ENCODE results near the gene PARD6B. TPM values are rescaled to one million over a fixed set of nuclear protein-coding genes. Genes with fewer than 3 reads are reported as not detected.

The PARD6B gene
- total RNA-seq, 3 donors from 2014 or later: 1.4 to 30.6 (median 13.4) TPM

GRCh38 chr20:50722424-50723155 lies 8.8 kb upstream of the PARD6B start:
- Histone ChIP-seq H3K4me1 (no peaks in the 10 kb centered on the region), H3K27ac (no peak overlapping the region), H3K9me3 (no peaks in the 10 kb centered on the region), H3K36me3 (no peaks in the 10 kb centered on the region), H3K27me3 (no peaks in the 10 kb centered on the region), H3K4me3 (no peak overlapping the region)
- intact Hi-C loops (cut with DNase I; ENCODE audit: low total_unique reads): no loop called here
- no peak for TF ChIP-seq CTCF (IDR thresholded peaks at IDR 0.05)
- no peak for TF ChIP-seq POLR2AphosphoS5 (IDR thresholded peaks at IDR 0.05)
- no peak for DNase-seq (ENCODE audit: low spot score in 2 of 2)

- Histone ChIP-seq H3K4me3 (no peak overlapping the region), H3K9me3 (no peaks in the 10 kb centered on the region), H3K27me3 (no peaks in the 10 kb centered on the region), H3K27ac (no peak overlapping the region), H3K4me1 (no peaks in the 10 kb centered on the region), H3K36me3 (no peaks in the 10 kb centered on the region)
- no peak for TF ChIP-seq POLR2A (IDR thresholded peaks at IDR 0.05)
- TF ChIP-seq CTCF (IDR thresholded peaks at IDR 0.05): no peak
- no peak for TF ChIP-seq POLR2AphosphoS5 (IDR thresholded peaks at IDR 0.05)
- no peak for DNase-seq (ENCODE audit: low spot score in 2 of 2)
- intact Hi-C loops (cut with DNase I; ENCODE audit: low total_unique reads): no loop called here
Observed at GRCh38 chr20:50723672-50724071, 7.7 kb upstream of the PARD6B start.

GRCh38 chr20:50724112-50724725 lies 7.2 kb upstream of the PARD6B start:
- Histone ChIP-seq H3K9me3 (no peaks in the 10 kb centered on the region), H3K4me1 (peaks cover 0 to under 1% of the 10 kb centered on the region in 2 donors), H3K36me3 (no peaks in the 10 kb centered on the region), H3K27me3 (no peaks in the 10 kb centered on the region), H3K27ac (peak overlapping the region; percentile 65 to 76), H3K4me3 (peak overlapping the region in 1 of 3 donors; percentile 19)
- no peak for DNase-seq (ENCODE audit: low spot score in 2 of 2)
- intact Hi-C loops (cut with DNase I; ENCODE audit: low total_unique reads): no loop called here
- TF ChIP-seq CTCF (IDR thresholded peaks at IDR 0.05): no peak
- no peak for TF ChIP-seq POLR2AphosphoS5 (IDR thresholded peaks at IDR 0.05)
- TF ChIP-seq POLR2A (IDR thresholded peaks at IDR 0.05): no peak

- no peak for TF ChIP-seq POLR2AphosphoS5 (IDR thresholded peaks at IDR 0.05)
- TF ChIP-seq POLR2A (IDR thresholded peaks at IDR 0.05): no peak
- no peak for TF ChIP-seq CTCF (IDR thresholded peaks at IDR 0.05)
- Histone ChIP-seq H3K27me3 (no peaks in the 10 kb centered on the region), H3K4me3 (peak overlapping the region in 1 of 3 donors; percentile 19), H3K4me1 (peaks cover 0 to 9% of the 10 kb centered on the region in 2 donors), H3K27ac (peak overlapping the region; percentile 65 to 76), H3K36me3 (no peaks in the 10 kb centered on the region), H3K9me3 (no peaks in the 10 kb centered on the region)
- DNase-seq (ENCODE audit: low spot score in 2 of 2): peak; percentile 73 to 89
- intact Hi-C loops (cut with DNase I; ENCODE audit: low total_unique reads): no loop called here
Observed at GRCh38 chr20:50724851-50725723, 6.3 kb upstream of the PARD6B start.

- Histone ChIP-seq H3K27me3 (no peaks in the 10 kb centered on the region), H3K9me3 (no peaks in the 10 kb centered on the region), H3K36me3 (no peaks in the 10 kb centered on the region), H3K27ac (peak overlapping the region in 1 of 2 donors; percentile 65), H3K4me1 (peaks cover 0 to 9% of the 10 kb centered on the region in 2 donors), H3K4me3 (no peak overlapping the region)
- TF ChIP-seq POLR2A (IDR thresholded peaks at IDR 0.05) (no peak), CTCF (IDR thresholded peaks at IDR 0.05) (no peak), POLR2AphosphoS5 (IDR thresholded peaks at IDR 0.05) (no peak)
- DNase-seq (ENCODE audit: low spot score in 2 of 2): no peak
- intact Hi-C loops (cut with DNase I; ENCODE audit: low total_unique reads): no loop called here
Observed at GRCh38 chr20:50725724-50726005, 5.7 kb upstream of the PARD6B start.

Data from breast epithelium (tissue), 4 donors.